ENCODE results near the gene TMEM115.

The TMEM115 gene

GRCh38 chr3:50331364-50331907 is 27.9 kb downstream of the TMEM115 start:
- Histone ChIP-seq H3K4ac (ENCODE audit: low read length) (no peak overlapping the region), H2BK5ac (ENCODE audit: low read length) (no peak overlapping the region), H3K27me3 (ENCODE audit: control insufficient read depth in 3 of 3, insufficient read depth in 3 of 3, low read depth in 1 of 3, low read length in 3 of 3) (no peaks in the 10 kb centered on the region), H4K8ac (ENCODE audit: low read depth, low read length) (no peak overlapping the region), H2AK5ac (ENCODE audit: low read depth, low read length) (no peak overlapping the region), H2BK120ac (ENCODE audit: low read depth, low read length) (no peak overlapping the region), H2BK15ac (ENCODE audit: low read length) (no peak overlapping the region), H3K9ac (ENCODE audit: low read depth, low read length, poor library complexity) (no peak overlapping the region), H3K27ac (replicated peaks; ENCODE audit: low read length) (no peak overlapping the region), H4K91ac (ENCODE audit: low read depth, low read length, poor library complexity) (no peak overlapping the region), H3K23ac (ENCODE audit: low read depth, low read length, poor library complexity) (no peak overlapping the region), H2BK12ac (ENCODE audit: low read length) (no peak overlapping the region), H3K4me3 (ENCODE audit: low read length in 2 of 2) (no peak overlapping the region), H3K36me3 (replicated peaks in 1 of 2; ENCODE audit: control insufficient read depth in 2 of 2, insufficient read depth in 2 of 2, low read length in 2 of 2) (peaks cover 36 to 66% of the 10 kb centered on the region in 2 donors), H3K14ac (ENCODE audit: low read length) (no peak overlapping the region), H3K18ac (ENCODE audit: low read length) (no peak overlapping the region), H3K4me1 (ENCODE audit: control insufficient read depth in 2 of 2, insufficient read depth in 1 of 2, low read depth in 1 of 2, low read length in 2 of 2) (peaks cover 9 to 14% of the 10 kb centered on the region in 2 donors), H3K79me1 (ENCODE audit: low read depth, low read length) (peaks cover 14% of the 10 kb centered on the region), H2AFZ (ENCODE audit: low read length) (no peak overlapping the region), H3K4me2 (ENCODE audit: insufficient read depth, low read length, poor library complexity, severe bottlenecking) (no peak overlapping the region), H3K9me3 (replicated peaks in 1 of 2; ENCODE audit: control insufficient read depth in 2 of 2, insufficient read depth in 1 of 2, low read depth in 1 of 2, low read length in 2 of 2) (no peaks in the 10 kb centered on the region)
- no CpG with 5 or more reads among the region's 19 CpGs for WGBS, 2 donors (ENCODE audit: extremely low coverage in 2 of 2, insufficient read length in 2 of 2, insufficient replicate concordance in 1 of 2)
- DNase-seq (ENCODE audit: low spot score), result no peak

DNA sequence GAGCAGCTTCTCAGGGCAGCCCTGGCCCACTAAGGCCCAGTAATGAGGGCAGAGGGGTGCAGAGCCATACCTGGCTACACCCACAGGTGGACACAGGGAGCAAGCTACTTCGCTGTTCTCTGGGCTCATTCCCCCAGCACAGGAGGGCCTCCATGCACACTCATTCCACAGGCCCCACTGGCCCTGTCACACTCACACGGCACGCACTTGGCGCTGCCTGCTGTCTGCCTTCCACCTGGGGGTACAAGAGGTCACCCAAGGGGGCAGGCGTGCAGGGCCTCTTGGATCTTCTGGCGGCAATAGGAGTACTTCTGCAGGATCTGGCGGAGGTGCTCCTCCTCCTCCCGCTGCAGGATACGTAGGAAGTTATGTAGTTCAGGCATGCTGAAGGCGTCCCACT is 29.0 kb downstream of the TMEM115 start:
- DNase-seq (ENCODE audit: low spot score), result no peak
- Histone ChIP-seq H3K4me3 (ENCODE audit: low read length in 2 of 2) (peak overlapping the region in 1 of 2 donors; percentile 28), H4K8ac (ENCODE audit: low read depth, low read length) (peak overlapping the region; percentile 70), H3K9ac (ENCODE audit: low read depth, low read length, poor library complexity) (no peak overlapping the region), H3K9me3 (replicated peaks in 1 of 2; ENCODE audit: control insufficient read depth in 2 of 2, insufficient read depth in 1 of 2, low read depth in 1 of 2, low read length in 2 of 2) (no peaks in the 10 kb centered on the region), H3K18ac (ENCODE audit: low read length) (no peak overlapping the region), H2AFZ (ENCODE audit: low read length) (no peak overlapping the region), H3K23ac (ENCODE audit: low read depth, low read length, poor library complexity) (no peak overlapping the region), H3K36me3 (replicated peaks in 1 of 2; ENCODE audit: control insufficient read depth in 2 of 2, insufficient read depth in 2 of 2, low read length in 2 of 2) (peaks cover 40 to 70% of the 10 kb centered on the region in 2 donors), H2AK5ac (ENCODE audit: low read depth, low read length) (no peak overlapping the region), H3K4me1 (ENCODE audit: control insufficient read depth in 2 of 2, insufficient read depth in 1 of 2, low read depth in 1 of 2, low read length in 2 of 2) (peaks cover 3 to 6% of the 10 kb centered on the region in 2 donors), H3K4ac (ENCODE audit: low read length) (no peak overlapping the region), H2BK5ac (ENCODE audit: low read length) (no peak overlapping the region), H2BK120ac (ENCODE audit: low read depth, low read length) (no peak overlapping the region), H3K27me3 (ENCODE audit: control insufficient read depth in 3 of 3, insufficient read depth in 3 of 3, low read depth in 1 of 3, low read length in 3 of 3) (no peaks in the 10 kb centered on the region), H2BK15ac (ENCODE audit: low read length) (no peak overlapping the region), H3K79me1 (ENCODE audit: low read depth, low read length) (peaks cover 10% of the 10 kb centered on the region), H3K4me2 (ENCODE audit: insufficient read depth, low read length, poor library complexity, severe bottlenecking) (no peak overlapping the region), H2BK12ac (ENCODE audit: low read length) (no peak overlapping the region), H3K27ac (replicated peaks; ENCODE audit: low read length) (no peak overlapping the region), H3K14ac (ENCODE audit: low read length) (no peak overlapping the region), H4K91ac (ENCODE audit: low read depth, low read length, poor library complexity) (no peak overlapping the region)
- WGBS, 2 donors (ENCODE audit: extremely low coverage in 2 of 2, insufficient read length in 2 of 2, insufficient replicate concordance in 1 of 2), result no CpG with 5 or more reads among the region's 10 CpGs

- peak within 1 kb of the TSS; percentile 67 for H2AK5ac ChIP-seq (ENCODE audit: low read depth, low read length)
- peak; percentile 93 for DNase-seq (ENCODE audit: low spot score)
- H4K8ac ChIP-seq (ENCODE audit: low read depth, low read length), result no peak within 1 kb of the TSS
- H2BK5ac ChIP-seq (ENCODE audit: low read length), result peak within 1 kb of the TSS; percentile 26
- H3K4me3 ChIP-seq (ENCODE audit: low read length in 2 of 2), result peak within 1 kb of the TSS; percentile 74 to 98
- H3K9me3 ChIP-seq (replicated peaks in 1 of 2; ENCODE audit: control insufficient read depth in 2 of 2, insufficient read depth in 1 of 2, low read depth in 1 of 2, low read length in 2 of 2), result no peaks in the 10 kb centered on the region
- H2BK12ac ChIP-seq (ENCODE audit: low read length), result no peak within 1 kb of the TSS
- H2BK120ac ChIP-seq (ENCODE audit: low read depth, low read length), result no peak within 1 kb of the TSS
- peak within 1 kb of the TSS; percentile 62 for H3K23ac ChIP-seq (ENCODE audit: low read depth, low read length, poor library complexity)
- no peak within 1 kb of the TSS for H3K14ac ChIP-seq (ENCODE audit: low read length)
- H3K18ac ChIP-seq (ENCODE audit: low read length), result peak within 1 kb of the TSS; percentile 73
- H3K4ac ChIP-seq (ENCODE audit: low read length), result peak within 1 kb of the TSS; percentile 53
- WGBS, 2 donors (ENCODE audit: extremely low coverage in 2 of 2, insufficient read length in 2 of 2, insufficient replicate concordance in 1 of 2), result no CpG with 5 or more reads among the region's 55 CpGs
- peak within 1 kb of the TSS; percentile 27 for H3K27ac ChIP-seq (replicated peaks; ENCODE audit: low read length)
- H3K4me1 ChIP-seq (ENCODE audit: control insufficient read depth in 2 of 2, insufficient read depth in 1 of 2, low read depth in 1 of 2, low read length in 2 of 2), result peaks cover 8 to 12% of the 10 kb centered on the region in 2 donors
- H2BK15ac ChIP-seq (ENCODE audit: low read length), result no peak within 1 kb of the TSS
- no peak within 1 kb of the TSS for H4K91ac ChIP-seq (ENCODE audit: low read depth, low read length, poor library complexity)
- H3K36me3 ChIP-seq (replicated peaks in 1 of 2; ENCODE audit: control insufficient read depth in 2 of 2, insufficient read depth in 2 of 2, low read length in 2 of 2), result peaks cover 43 to 69% of the 10 kb centered on the region in 2 donors
- H3K27me3 ChIP-seq (ENCODE audit: control insufficient read depth in 3 of 3, insufficient read depth in 3 of 3, low read depth in 1 of 3, low read length in 3 of 3), result no peaks in the 10 kb centered on the region
- H3K4me2 ChIP-seq (ENCODE audit: insufficient read depth, low read length, poor library complexity, severe bottlenecking), result peak within 1 kb of the TSS; percentile 94
- peaks cover 11% of the 10 kb centered on the region for H3K79me1 ChIP-seq (ENCODE audit: low read depth, low read length)
- peak within 1 kb of the TSS; percentile 74 for H2AFZ ChIP-seq (ENCODE audit: low read length)
- H3K9ac ChIP-seq (ENCODE audit: low read depth, low read length, poor library complexity), result peak within 1 kb of the TSS; percentile 96
These were observed 31.2 kb downstream of the TMEM115 start, which contains the start of gene TUSC2 for GRCh38 chr3:50327943-50328691. TSS of gene TUSC2 (minus strand) at chr3:50328223. CDS start at chr3:50328099, 124 bp downstream.

- peaks cover 39 to 61% of the 10 kb centered on the region in 2 donors for H3K36me3 ChIP-seq (replicated peaks in 1 of 2; ENCODE audit: control insufficient read depth in 2 of 2, insufficient read depth in 2 of 2, low read length in 2 of 2)
- no peaks in the 10 kb centered on the region for H3K27me3 ChIP-seq (ENCODE audit: control insufficient read depth in 3 of 3, insufficient read depth in 3 of 3, low read depth in 1 of 3, low read length in 3 of 3)
- no peak overlapping the region for H2AFZ ChIP-seq (ENCODE audit: low read length)
- H2AK5ac ChIP-seq (ENCODE audit: low read depth, low read length), result no peak overlapping the region
- WGBS, 2 donors (ENCODE audit: extremely low coverage in 2 of 2, insufficient read length in 2 of 2, insufficient replicate concordance in 1 of 2), result no CpG with 5 or more reads among the region's 4 CpGs
- no peak overlapping the region for H3K23ac ChIP-seq (ENCODE audit: low read depth, low read length, poor library complexity)
- H3K4me3 ChIP-seq (ENCODE audit: low read length in 2 of 2), result peak overlapping the region; percentile 74 to 98
- H3K27ac ChIP-seq (replicated peaks; ENCODE audit: low read length), result no peak overlapping the region
- H3K79me1 ChIP-seq (ENCODE audit: low read depth, low read length), result peaks cover 10% of the 10 kb centered on the region
- H2BK5ac ChIP-seq (ENCODE audit: low read length), result peak overlapping the region; percentile 26
- H4K8ac ChIP-seq (ENCODE audit: low read depth, low read length), result no peak overlapping the region
- H3K14ac ChIP-seq (ENCODE audit: low read length), result no peak overlapping the region
- H3K4me1 ChIP-seq (ENCODE audit: control insufficient read depth in 2 of 2, insufficient read depth in 1 of 2, low read depth in 1 of 2, low read length in 2 of 2), result peaks cover 17% of the 10 kb centered on the region in 2 donors
- DNase-seq (ENCODE audit: low spot score), result no peak
- H3K4me2 ChIP-seq (ENCODE audit: insufficient read depth, low read length, poor library complexity, severe bottlenecking), result peak overlapping the region; percentile 94
- H2BK120ac ChIP-seq (ENCODE audit: low read depth, low read length), result no peak overlapping the region
- no peak overlapping the region for H2BK15ac ChIP-seq (ENCODE audit: low read length)
- H2BK12ac ChIP-seq (ENCODE audit: low read length), result no peak overlapping the region
- no peak overlapping the region for H3K9ac ChIP-seq (ENCODE audit: low read depth, low read length, poor library complexity)
- H3K4ac ChIP-seq (ENCODE audit: low read length), result no peak overlapping the region
- no peaks in the 10 kb centered on the region for H3K9me3 ChIP-seq (replicated peaks in 1 of 2; ENCODE audit: control insufficient read depth in 2 of 2, insufficient read depth in 1 of 2, low read depth in 1 of 2, low read length in 2 of 2)
- H4K91ac ChIP-seq (ENCODE audit: low read depth, low read length, poor library complexity), result no peak overlapping the region
- H3K18ac ChIP-seq (ENCODE audit: low read length), result no peak overlapping the region
These were observed 32.2 kb downstream of the TMEM115 start for GRCh38 chr3:50327129-50327528.

All from neuronal stem cell (in vitro differentiated cells).